Tibial nerve (tissue), 4 donors: ENCODE results near the gene KCNK1. TPM values are rescaled to one million over a fixed set of nuclear protein-coding genes. Genes with fewer than 3 reads are reported as not detected.

Experiments
- DNase-seq, 2 donors: peaks; one replicate each; pipeline ENCODE4 v3.0.0-alpha.2; 2019; ENCODE audit warnings: low spot score in 2 of 2
- H3K27ac ChIP-seq, 4 donors: fragments of 200-600 bp; sonication (generic) in 3 of 4; one replicate each; pipeline ENCODE4 v1.5.1; 2017 to 2019; ENCODE audit warnings: mild to moderate bottlenecking in 1 of 4
- H3K27me3 ChIP-seq, 2 donors: fragments of 200-600 bp; sonication (generic) in 1 of 2; one replicate each; pipeline versions ENCODE4 v1.5.1 to v1.6.0; 2017 to 2019
- H3K36me3 ChIP-seq, 3 donors: fragments of 200-600 bp; sonication (generic); one replicate each; pipeline ENCODE4 v1.5.1; 2018 to 2019
- H3K4me1 ChIP-seq, 4 donors: fragments of 200-600 bp; sonication (generic) in 3 of 4; one replicate each; pipeline ENCODE4 v1.5.1; 2017 to 2019
- H3K4me3 ChIP-seq, 4 donors: fragments of 200-600 bp; sonication (generic) in 3 of 4; one replicate each; pipeline ENCODE4 v1.5.1; 2017 to 2019; ENCODE audit warnings: mild to moderate bottlenecking in 1 of 4, moderate library complexity in 1 of 4
- H3K9me3 ChIP-seq, 4 donors: fragments of 200-600 bp; sonication (generic) in 3 of 4; one replicate each; pipeline ENCODE4 v1.5.1; 2017 to 2019
- EP300 ChIP-seq, 2 donors: sonication (generic); formaldehyde crosslinking; IDR thresholded peaks; one replicate each; pipeline ENCODE4 v1.6.1; 2017; ENCODE audit warnings: antibody characterized with exemption in 2 of 2, mild to moderate bottlenecking in 1 of 2
- POLR2A ChIP-seq, 2 donors: fragments of 450-650 bp; IDR thresholded peaks; one replicate each; pipeline ENCODE4 v1.6.1; 2017; ENCODE audit warnings: antibody characterized with exemption in 2 of 2, mild to moderate bottlenecking in 2 of 2, moderate library complexity in 2 of 2
- WGBS, 2 donors: methylation state at CpG; one replicate each; pipeline ENCODE4 v1.1.5; 2018; 5-methylcytosine and 5-hydroxymethylcytosine counted together
- total RNA-seq, 4 donors: library from RNA; depleted of rRNA; stranded (reverse); fragments of >200 nt; gene quantifications; one replicate each; pipeline ENCODE4 v1.1.0, GENCODE V29; 2016
- TF ChIP-seq, protein P1 (sequence below), 5 experiments: fragments of 200-600 bp in 3 of 5; fragments of 450-650 bp in 2 of 5; sonication (generic) in 3 of 5; IDR thresholded peaks; one replicate each; pipeline ENCODE4 v1.5.1; 2016 to 2019; ENCODE audit warnings: antibody characterized with exemption in 5 of 5, mild to moderate bottlenecking in 3 of 5, moderate library complexity in 2 of 5

Gene KCNK1
- total RNA-seq, 4 donors from 2014 or later: 3.7 to 6.5 (median 4.9) TPM

DNA sequence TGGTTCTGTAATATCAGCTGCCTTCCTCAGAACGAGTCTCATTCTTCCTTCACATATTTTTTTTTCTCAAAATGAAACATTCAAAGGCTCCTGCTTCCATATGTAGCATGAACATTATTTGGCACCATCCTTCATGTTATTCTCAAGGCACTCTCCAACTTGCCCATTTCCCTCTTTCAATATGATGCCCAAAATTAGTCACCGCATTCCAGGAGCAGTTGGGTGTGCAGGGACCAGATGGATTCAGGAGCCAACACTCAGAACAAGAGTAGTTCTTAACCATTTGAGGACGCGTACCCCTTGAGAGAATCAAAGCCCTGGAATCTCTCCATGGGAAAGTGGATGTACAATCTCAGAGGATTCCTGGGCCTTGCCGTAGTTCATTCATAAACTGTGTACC, 50.3 kb downstream of the KCNK1 start:
- Histone ChIP-seq H3K36me3 (no peaks in the 10 kb centered on the region), H3K4me1 (no peaks in the 10 kb centered on the region), H3K4me3 (no peak overlapping the region), H3K27me3 (no peaks in the 10 kb centered on the region), H3K9me3 (no peaks in the 10 kb centered on the region), H3K27ac (no peak overlapping the region)
- TF ChIP-seq EP300 (IDR thresholded peaks at IDR 0.05) (no peak), POLR2A (IDR thresholded peaks at IDR 0.05) (no peak)
- TF ChIP-seq, protein P1, sequence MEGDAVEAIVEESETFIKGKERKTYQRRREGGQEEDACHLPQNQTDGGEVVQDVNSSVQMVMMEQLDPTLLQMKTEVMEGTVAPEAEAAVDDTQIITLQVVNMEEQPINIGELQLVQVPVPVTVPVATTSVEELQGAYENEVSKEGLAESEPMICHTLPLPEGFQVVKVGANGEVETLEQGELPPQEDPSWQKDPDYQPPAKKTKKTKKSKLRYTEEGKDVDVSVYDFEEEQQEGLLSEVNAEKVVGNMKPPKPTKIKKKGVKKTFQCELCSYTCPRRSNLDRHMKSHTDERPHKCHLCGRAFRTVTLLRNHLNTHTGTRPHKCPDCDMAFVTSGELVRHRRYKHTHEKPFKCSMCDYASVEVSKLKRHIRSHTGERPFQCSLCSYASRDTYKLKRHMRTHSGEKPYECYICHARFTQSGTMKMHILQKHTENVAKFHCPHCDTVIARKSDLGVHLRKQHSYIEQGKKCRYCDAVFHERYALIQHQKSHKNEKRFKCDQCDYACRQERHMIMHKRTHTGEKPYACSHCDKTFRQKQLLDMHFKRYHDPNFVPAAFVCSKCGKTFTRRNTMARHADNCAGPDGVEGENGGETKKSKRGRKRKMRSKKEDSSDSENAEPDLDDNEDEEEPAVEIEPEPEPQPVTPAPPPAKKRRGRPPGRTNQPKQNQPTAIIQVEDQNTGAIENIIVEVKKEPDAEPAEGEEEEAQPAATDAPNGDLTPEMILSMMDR (IDR thresholded peaks at IDR 0.05): no peak
- no peak for DNase-seq
- WGBS, 2 donors: 74 to 84% methylated on average over 5 of the region's 5 CpGs

DNA sequence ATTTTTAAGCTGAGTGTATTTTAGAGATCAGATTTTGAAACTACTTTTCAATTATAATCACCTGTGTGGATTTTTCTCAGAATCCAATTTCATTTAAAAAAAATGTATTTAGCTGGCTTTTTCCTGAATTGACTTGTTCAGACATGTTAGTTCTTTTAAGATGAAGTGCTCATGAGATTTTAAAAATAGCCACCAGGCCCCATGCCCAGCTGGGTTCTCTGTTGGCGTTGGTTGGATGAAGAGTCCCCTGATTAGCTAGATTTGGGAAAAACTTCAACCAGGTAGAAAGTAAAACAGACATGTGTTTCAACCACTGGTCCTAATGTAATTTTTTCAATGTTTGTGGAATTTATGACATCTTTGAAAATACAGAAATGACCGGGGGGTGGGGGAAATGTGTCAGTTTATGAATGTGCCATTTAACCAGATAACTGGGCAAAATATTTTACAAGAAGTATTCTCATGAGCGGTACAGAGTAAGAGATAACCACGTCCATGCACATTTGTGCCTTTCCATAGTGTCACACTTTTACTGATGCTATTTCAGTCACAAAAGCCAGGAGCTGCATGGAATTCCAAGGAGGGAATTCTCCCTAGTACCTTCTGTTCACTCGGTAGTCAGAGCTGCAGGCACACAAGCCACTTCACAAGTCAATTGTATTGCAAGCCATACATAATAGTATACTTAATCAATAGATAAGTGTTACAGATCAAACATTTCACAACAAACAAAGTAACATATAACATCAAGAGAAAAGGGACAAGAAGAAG, 51.1 kb downstream of the KCNK1 start:
- Histone ChIP-seq H3K27ac (no peak overlapping the region), H3K9me3 (no peaks in the 10 kb centered on the region), H3K27me3 (no peaks in the 10 kb centered on the region), H3K4me3 (no peak overlapping the region), H3K4me1 (no peaks in the 10 kb centered on the region), H3K36me3 (no peaks in the 10 kb centered on the region)
- TF ChIP-seq, protein P1 (IDR thresholded peaks at IDR 0.05): no peak
- TF ChIP-seq POLR2A (IDR thresholded peaks at IDR 0.05) (no peak), EP300 (IDR thresholded peaks at IDR 0.05) (no peak)
- no peak for DNase-seq
- WGBS, 2 donors: 78 to 87% methylated on average over 5 of the region's 5 CpGs

DNA sequence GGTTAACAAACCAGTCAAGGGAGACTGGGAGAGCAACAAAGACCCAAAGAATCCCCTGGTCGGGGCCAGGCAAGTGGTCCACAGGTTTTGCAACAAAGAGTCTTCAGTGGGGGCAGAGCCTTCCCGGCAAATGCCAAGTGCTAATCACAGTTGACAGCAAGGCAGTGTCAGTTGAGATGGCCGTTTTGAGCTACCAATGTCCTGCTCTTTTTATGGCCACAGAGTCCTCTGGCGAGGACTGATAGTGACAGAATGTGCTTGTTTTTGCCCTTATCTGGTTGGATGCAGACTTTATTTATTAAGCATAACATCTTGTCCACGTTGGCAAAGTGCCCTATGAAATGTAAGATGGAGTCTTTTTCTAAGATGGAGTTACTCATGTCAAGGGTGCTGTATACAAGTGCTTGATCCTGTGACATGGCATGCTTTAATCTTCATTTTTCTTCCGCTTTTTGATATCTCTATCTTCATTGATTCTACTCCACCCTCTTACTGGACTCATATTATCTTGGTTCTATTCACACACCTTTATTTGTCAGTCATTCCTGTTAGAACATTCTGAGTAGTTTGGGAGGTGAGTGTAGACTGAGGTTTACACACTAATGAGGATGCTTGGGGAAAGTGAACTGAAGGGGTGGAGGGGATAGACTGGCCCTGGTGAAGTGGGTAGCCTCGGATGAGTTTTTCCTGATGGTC, 51.8 kb downstream of the KCNK1 start:
- 72 to 74% methylated on average over 7 of the region's 7 CpGs for WGBS, 2 donors
- DNase-seq: no peak
- Histone ChIP-seq H3K27me3 (no peaks in the 10 kb centered on the region), H3K27ac (no peak overlapping the region), H3K4me3 (no peak overlapping the region), H3K9me3 (no peaks in the 10 kb centered on the region), H3K4me1 (no peaks in the 10 kb centered on the region), H3K36me3 (no peaks in the 10 kb centered on the region)
- TF ChIP-seq, protein P1 (IDR thresholded peaks at IDR 0.05): no peak
- no peak for TF ChIP-seq EP300 (IDR thresholded peaks at IDR 0.05)
- TF ChIP-seq POLR2A (IDR thresholded peaks at IDR 0.05): no peak

DNA sequence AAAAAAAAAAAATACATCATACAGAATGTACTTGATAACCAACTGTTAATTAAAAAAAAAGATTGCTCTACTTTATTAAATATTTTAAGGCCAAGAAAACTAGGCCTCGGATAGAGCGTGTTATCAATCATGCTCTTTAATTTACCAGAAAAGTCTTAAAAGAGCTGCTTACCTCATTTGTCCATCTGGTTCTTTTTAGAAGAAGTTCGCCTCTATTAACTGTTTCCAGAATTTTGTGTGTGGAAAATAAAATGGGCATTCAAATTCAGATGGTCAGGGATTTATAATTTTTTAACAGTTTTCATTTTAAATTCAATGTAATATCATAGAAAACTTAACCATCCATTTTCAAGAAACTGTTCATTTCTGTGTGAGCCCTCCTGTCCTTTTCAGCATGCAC, 53.8 kb downstream of the KCNK1 start:
- H3K4me1 ChIP-seq: no peaks in the 10 kb centered on the region
- no peaks in the 10 kb centered on the region for H3K9me3 ChIP-seq
- no peak for DNase-seq
- H3K27me3 ChIP-seq: no peaks in the 10 kb centered on the region
- no peak overlapping the region for H3K27ac ChIP-seq
- H3K36me3 ChIP-seq: no peaks in the 10 kb centered on the region
- 56 to 76% methylated on average over 3 of the region's 3 CpGs for WGBS, 2 donors
- H3K4me3 ChIP-seq: no peak overlapping the region
- TF ChIP-seq EP300 (IDR thresholded peaks at IDR 0.05) (no peak), POLR2A (IDR thresholded peaks at IDR 0.05) (no peak)
- TF ChIP-seq, protein P1 (IDR thresholded peaks at IDR 0.05): no peak

DNA sequence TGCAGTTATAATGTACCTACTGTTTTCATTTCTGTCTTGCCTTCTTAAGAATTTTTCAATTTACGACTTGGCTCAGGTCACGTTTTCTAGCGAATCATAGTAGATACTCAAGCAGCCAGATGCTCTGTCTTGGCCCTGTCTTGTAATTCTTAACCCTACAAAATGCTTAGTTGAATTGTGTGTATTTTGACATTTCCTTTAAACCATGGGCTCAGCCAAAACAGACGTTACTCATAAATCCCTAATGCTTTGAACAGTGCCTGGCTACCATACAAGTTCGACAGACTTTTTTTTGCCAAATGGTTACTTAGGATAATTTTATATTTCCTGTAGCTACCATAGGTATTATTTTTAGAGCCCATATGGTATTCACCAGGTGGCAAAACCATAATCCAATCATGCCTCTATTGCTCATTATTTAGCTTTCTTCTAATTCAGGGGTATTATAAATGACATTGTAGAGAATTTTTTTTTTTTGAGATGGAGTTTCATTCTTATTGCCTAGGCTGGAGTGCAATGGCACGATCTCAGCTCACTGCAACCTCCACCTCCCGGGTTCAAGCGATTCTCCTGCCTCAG, 54.3 kb downstream of the KCNK1 start:
- DNase-seq: no peak
- Histone ChIP-seq H3K27me3 (no peaks in the 10 kb centered on the region), H3K9me3 (no peaks in the 10 kb centered on the region), H3K4me1 (no peaks in the 10 kb centered on the region), H3K36me3 (no peaks in the 10 kb centered on the region), H3K4me3 (no peak overlapping the region), H3K27ac (no peak overlapping the region)
- TF ChIP-seq EP300 (IDR thresholded peaks at IDR 0.05): no peak
- no peak for TF ChIP-seq POLR2A (IDR thresholded peaks at IDR 0.05)
- TF ChIP-seq, protein P1 (IDR thresholded peaks at IDR 0.05): no peak
- WGBS, 2 donors: 53 to 55% methylated on average over 8 of the region's 8 CpGs
